Spleen (tissue), 7 donors: ENCODE measurements around the gene TNFRSF14.
A peak's percentile ranks its signal among the peaks of the same experiment; 100 is the strongest.

Source experiments
- POLR2A ChIP-seq, 3 donors: fragments of 450-650 bp; IDR thresholded peaks; one replicate each; pipeline ENCODE4 v1.5.1; 2017; ENCODE audit warnings: antibody characterized with exemption in 3 of 3, mild to moderate bottlenecking in 1 of 3
- POLR2AphosphoS5 ChIP-seq, 3 donors: sonication (generic); formaldehyde crosslinking; IDR thresholded peaks; one replicate each; pipeline ENCODE4 v1.5.1; 2017; ENCODE audit warnings: antibody characterized with exemption in 3 of 3
- TF ChIP-seq, protein P1 (sequence below), 11 experiments: fragments of 200-600 bp in 7 of 11; fragments of 450-650 bp in 4 of 11; sonication (generic) in 4 of 11; IDR thresholded peaks in 8 of 11; conservative IDR thresholded peaks in 3 of 11; 1 replicate in 7 of 11; 2 replicates in 4 of 11; pipeline versions ENCODE4 v1.4.0 to v1.8.0; 2016 to 2021; ENCODE audit warnings: antibody characterized with exemption in 11 of 11, inconsistent platforms in 4 of 11, mild to moderate bottlenecking in 1 of 11
- donor health status: DM: no; HTN: no; CAD: no; lungs with moderate emphysema.
- donor health status: DM: no; HTN: no; CAD: no.
- donor health status: DM: no; HTN: no; CAD: no.

DNA sequence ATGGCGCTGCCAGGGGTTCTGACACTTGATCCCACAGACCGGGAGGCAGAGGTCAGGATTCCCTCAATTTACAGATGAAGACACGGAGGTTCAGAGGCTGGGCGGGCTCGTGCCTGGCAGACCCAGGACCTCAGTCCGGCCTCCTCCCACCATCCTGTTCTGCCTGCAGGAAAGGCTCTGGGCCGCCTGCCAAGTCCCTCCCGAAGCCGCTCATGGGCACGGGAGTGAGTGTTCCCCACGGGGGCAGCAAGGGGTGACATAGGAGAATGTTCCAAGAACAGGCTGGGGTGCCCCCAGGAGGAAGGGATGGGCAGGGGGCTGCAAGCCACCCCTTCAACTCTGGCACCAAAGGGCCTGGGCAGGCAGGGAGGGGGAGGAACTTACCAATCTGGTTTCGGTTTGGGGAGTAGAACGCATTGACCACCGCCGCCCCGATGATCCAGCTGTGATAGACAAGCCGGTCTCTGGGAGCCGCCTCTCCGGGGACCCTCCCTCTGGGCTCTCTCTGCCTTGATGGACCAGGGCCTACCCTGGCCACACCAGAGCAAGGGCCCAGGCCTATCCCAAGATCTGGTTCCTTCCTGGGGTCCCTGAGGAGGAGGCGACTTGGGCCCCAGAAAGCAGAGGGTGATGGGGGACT lies 38.0 kb downstream of the TNFRSF14 start:
- TF ChIP-seq, protein P1, sequence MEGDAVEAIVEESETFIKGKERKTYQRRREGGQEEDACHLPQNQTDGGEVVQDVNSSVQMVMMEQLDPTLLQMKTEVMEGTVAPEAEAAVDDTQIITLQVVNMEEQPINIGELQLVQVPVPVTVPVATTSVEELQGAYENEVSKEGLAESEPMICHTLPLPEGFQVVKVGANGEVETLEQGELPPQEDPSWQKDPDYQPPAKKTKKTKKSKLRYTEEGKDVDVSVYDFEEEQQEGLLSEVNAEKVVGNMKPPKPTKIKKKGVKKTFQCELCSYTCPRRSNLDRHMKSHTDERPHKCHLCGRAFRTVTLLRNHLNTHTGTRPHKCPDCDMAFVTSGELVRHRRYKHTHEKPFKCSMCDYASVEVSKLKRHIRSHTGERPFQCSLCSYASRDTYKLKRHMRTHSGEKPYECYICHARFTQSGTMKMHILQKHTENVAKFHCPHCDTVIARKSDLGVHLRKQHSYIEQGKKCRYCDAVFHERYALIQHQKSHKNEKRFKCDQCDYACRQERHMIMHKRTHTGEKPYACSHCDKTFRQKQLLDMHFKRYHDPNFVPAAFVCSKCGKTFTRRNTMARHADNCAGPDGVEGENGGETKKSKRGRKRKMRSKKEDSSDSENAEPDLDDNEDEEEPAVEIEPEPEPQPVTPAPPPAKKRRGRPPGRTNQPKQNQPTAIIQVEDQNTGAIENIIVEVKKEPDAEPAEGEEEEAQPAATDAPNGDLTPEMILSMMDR (IDR thresholded peaks at IDR 0.05 in 8 of 11, conservative IDR thresholded peaks at IDR 0.05 in 3 of 11), result no peak
- TF ChIP-seq POLR2A (IDR thresholded peaks at IDR 0.05), result no peak
- peak; percentile 35 to 68 (median 62) for TF ChIP-seq POLR2AphosphoS5 (IDR thresholded peaks at IDR 0.05)
